DMS114 treated with DMSO at 0.1 percent for 48 hours (cell line): ENCODE measurements around the gene EXOC2.

Source experiments
- DNase-seq: peaks from one replicate; lab custom pipeline; 2025; ENCODE audit not compliant: unreplicated experiment; lab: John Stamatoyannopoulos, UW

EXOC2 gene

DNA sequence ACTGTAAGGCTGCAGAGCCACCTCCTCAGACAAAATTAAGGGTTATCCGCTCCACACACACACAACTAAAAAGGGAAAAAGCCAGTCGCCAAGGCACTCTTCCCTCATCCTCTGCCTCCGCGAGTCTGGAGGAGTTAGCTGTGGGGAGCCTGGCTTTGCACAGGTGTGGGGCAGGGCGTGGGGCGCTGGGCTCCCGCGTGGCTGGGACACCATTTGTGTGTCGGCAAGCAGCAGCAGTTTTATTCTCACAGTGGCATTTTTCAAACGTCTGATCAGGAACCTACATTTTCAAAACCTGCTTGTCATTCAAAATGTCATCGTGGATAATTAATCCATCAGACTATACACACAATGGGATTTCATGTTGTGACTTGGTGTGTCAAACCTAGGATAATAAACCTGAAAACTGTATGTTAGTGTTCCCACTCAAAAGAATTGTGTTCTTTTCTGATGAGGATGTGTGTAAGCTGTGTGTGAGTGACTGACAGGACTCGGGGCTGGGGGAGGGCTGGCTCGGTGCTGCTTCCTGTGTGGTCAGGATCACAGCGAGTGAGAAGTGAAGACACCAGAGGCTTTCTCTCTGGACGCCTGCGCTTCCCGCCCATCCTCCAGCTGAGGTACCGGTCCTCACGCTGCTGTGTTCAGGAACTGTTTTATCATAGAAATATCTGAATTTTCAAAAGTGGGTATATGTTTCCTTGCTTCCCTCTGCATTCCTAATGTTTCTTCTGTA, 218.3 kb downstream of the EXOC2 start:
- DNase-seq = no peak

DNA sequence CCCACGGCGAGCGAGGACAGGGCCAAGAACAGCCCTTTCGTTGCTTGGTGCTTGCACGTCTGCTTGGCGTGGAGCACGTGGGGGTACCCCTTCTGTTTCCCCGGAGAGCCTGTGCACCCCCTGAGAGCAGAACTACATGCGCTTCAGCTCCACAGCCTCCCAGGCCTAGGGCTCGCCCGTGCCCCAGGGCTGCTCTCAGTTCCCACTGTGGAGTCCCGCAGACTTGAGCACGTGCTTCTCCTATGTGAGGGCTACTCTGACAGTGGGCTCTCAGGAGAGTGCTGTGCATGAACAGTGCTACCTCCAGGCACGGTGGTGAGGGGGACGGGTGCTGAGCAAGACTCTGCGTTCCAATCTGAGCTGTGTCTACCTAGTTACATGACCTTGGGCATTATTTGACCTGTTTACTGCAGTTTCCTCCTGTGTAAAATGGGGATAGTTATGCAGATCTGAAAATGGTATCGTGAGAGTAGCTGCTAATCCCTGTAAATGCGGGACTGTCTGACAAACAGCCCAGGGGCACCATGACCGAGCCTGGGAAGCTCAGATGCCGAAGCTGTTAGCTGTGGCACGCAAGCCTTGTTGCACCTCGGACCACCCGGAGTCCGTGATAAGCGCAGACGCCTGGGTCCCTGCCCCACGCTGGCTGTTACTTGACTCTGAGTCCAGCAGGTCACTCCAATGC, 219.0 kb downstream of the EXOC2 start:
- no peak for DNase-seq

GRCh38 chr6:473356-473755, 219.6 kb downstream of the EXOC2 start:
- DNase-seq = no peak

GRCh38 chr6:470901-471448, 222.0 kb downstream of the EXOC2 start:
- DNase-seq = no peak

DNA sequence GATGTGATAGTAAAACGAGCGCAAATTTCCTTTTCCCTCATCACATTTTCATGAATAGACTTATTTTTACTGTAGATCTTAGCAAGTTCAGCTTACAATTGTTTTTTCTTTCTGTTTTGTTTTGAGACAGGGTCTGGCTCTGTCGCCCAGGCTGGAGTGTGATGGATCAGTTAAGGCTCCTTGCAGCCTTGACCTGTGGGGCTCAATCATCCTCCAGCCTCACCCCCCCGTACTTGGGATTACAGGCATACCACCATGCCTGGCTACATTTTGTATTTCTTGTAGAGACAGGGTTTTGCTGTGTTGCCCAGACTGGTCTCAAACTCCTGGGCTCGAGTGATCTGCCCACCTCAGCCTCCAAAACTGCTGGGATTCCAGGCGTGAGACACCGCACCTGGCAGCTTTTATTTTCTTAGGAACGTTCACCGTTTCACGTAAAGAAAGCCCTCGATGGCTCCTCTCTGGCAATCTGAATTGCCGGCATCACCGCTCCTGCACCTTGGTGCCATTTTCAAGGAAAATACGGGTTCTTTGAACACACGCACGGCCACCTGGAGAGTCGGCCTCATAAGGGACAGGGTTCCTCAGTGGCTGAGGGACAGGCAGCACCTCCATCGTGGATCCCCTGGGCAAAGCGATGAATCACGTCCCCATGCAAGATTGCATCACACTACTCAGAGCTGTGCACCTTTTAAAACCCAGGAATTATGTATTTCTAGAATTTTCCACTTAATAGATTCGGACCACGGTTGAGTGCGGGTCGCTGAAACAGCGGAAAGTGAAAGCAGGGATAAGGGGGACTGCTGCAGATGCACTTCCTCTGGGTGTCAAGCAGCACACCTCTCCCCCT, 222.7 kb downstream of the EXOC2 start:
- no peak for DNase-seq

GRCh38 chr6:467671-468082, 225.3 kb downstream of the EXOC2 start:
- DNase-seq = no peak

DNA sequence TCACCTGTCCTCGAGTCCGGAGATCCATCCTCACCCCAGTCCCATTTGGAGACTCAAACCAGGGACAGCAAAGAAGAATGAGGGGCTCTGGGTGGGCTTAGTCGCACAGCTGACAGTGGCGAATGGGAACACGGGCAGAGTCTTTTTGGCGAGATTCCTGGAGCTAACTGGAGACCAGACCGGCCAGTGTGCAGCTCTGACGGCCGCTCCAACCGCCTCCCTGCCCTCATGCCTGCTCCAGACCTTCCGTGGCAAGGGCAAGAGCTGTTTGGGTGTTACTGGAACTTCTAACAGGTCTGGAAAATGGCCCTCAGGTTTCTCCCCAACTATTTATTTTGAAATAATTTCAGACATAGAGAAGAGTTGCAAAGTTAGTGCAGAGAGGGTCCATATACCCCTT, 225.8 kb downstream of the EXOC2 start:
- no peak for DNase-seq

GRCh38 chr6:466564-466963, 226.4 kb downstream of the EXOC2 start:
- DNase-seq = no peak

DNA sequence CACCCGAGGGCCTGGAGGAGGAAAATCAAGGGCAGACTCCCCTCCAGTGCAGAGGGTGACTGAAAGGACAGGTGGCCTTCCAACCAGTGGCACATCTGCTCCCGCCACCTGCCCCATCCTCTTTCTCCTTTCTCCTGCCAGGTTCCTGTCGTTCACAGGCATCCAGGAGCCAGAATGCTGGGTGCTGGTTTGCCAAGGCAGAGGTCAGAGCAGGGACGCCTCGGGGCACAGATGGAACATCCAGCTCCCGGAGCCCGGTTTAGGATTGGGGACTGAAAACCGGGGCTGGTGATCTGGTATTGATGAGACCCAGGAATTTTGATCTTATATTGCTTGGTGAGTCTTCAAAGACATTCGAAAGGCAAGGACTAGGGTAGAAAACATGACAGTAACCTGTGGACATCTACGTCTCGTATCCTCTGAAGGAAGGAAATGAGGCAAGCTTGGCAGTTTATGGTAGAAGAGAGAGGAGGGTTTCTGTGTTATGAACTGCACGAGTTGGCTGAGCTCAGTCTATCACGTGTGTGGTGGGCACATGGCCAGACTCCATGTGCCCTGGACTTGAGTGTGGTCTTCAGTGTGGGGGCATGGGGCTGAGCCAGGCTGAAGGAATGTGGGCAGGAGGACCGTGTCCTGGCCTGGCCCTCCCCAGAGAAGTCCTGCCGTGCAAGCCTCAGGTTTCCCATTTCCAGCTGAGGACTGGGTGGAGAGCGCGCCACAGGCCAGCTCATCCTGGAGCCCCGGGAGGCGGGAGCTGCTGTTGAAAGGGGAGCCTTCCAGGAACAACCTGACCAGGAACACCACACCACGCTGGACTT, 227.2 kb downstream of the EXOC2 start:
- DNase-seq = no peak

- DNase-seq = no peak
Observed at GRCh38 chr6:456887-457286, 236.1 kb downstream of the EXOC2 start.

GRCh38 chr6:456358-456867, 236.5 kb downstream of the EXOC2 start:
- DNase-seq = no peak

DNA sequence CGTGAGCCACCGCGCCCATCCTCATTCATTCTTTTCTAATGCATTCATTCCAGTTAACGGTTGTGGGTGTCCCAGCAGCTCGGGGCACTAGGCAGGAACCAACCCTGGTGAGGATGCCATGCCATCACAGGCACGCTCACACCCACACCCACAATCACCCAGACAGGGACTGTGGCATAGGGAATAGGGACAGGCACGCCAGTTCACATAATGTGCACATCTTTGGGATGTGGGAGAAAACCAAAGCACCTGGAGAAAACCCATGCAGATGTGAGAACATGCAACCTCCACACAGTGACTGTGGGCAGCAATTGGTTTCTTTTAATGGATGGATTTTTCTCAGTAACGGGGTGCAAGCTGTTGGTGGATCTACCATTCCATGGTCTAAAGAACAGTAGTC, 237.1 kb downstream of the EXOC2 start:
- no peak for DNase-seq

GRCh38 chr6:455006-455585, 237.8 kb downstream of the EXOC2 start:
- DNase-seq = no peak

DNA sequence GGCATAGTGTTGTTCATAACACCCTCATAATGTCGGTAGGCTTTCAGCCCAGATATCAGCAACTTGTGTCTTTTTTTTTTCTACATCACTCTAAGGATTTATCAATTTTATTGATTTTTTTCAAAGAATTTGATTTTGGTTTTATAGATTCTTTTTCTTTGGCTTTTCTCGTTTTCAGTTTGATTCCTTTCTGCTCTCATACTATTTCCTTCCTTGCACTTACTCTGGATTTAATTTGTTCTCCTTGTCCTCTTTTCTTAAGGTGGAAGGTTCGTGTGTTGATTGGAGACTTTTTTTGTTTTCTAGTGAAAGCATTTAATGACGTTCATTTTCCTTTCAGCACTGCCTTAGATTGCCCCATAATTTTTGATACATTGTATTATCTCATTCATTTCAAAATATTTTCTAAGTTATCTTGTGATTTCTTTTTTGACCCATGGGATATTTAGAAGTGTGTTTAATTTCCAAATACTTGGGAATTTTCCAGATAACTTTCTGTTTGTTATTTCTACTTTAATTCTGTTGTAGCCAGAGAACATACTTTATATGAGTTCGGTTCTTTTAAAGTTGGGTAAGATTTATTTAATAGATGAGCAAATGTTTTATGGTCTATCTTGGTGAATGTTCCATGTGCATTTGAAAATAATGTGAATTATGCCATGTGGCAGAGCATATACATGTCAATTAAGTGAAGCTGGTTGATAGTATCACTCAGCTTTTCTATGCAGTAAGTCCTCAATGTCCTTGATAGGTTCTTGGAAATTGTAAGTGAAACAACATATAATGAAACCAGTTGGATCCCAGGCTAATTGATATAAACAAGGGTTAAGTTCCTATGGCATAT, 238.6 kb downstream of the EXOC2 start:
- DNase-seq = no peak

DNA sequence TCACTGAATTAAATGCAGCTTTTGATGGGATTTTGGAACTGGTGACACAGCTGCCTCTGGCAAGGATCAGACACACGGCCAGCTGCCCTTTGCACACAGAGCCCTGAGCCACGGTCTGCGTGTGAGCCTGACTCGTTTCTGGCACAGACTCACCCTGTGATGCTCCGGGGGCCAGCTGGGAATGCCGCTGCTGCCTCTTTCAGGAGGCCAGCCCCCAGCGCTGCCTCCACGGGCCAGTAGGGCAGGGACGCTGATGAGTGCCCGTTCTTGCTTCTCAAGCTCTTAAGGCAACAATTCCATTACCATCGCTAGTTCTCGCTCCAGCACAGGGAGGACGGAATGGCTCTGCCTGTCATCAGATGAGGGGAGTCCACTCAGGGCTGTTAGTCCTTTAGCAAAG, 239.8 kb downstream of the EXOC2 start:
- DNase-seq = no peak

- DNase-seq = no peak
Observed at GRCh38 chr6:452301-453067, 240.5 kb downstream of the EXOC2 start.

GRCh38 chr6:451847-452246, 241.1 kb downstream of the EXOC2 start:
- no peak for DNase-seq

DNA sequence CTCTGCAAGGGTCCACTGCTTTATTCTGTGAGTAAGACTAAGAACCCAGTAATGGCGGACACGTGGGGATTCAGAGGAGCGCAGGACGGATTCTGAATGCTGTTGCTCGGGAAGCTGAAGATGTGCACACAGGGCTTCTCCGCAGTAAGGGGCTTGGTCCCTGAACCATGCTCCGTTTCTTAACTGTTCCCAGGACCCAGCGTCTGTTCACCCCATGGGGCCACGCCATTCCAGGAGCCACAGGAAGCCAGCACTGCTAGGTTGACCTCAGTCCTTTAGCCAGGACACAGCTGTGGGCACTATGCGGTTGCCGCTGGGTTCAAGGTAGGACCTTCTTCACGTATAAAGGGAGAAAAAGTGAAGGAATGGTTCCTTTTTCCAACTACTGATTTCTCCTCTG, 241.6 kb downstream of the EXOC2 start:
- no peak for DNase-seq
